Hepatic stellate cell (primary cell): ENCODE data around the gene PRKCH.

ENCODE experiments used
- DNase-seq: peaks from one replicate; pipeline ENCODE4 v3.0.0; 2011; ENCODE audit warnings: low spot score

The PRKCH gene

DNA sequence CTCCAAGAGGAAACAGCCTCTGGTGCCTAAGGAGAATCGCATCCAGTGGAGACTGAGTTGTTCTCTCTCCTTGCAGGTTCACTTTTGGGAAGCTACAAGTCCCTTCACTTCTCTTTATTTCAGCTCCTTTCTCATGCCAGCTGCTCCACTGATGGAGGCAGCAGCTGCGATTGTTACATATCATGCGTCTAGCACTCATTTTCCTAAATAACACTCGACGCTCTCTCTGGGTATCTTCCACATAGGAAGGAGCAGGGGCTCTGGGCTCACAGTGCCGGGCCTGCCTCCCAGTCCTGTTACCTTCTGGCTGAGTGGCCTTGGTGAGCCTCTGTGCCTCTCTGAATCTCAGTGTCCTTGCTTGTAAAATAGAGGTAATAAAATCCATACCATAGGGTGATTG, 211.4 kb downstream of the PRKCH start:
- no peak for DNase-seq

DNA sequence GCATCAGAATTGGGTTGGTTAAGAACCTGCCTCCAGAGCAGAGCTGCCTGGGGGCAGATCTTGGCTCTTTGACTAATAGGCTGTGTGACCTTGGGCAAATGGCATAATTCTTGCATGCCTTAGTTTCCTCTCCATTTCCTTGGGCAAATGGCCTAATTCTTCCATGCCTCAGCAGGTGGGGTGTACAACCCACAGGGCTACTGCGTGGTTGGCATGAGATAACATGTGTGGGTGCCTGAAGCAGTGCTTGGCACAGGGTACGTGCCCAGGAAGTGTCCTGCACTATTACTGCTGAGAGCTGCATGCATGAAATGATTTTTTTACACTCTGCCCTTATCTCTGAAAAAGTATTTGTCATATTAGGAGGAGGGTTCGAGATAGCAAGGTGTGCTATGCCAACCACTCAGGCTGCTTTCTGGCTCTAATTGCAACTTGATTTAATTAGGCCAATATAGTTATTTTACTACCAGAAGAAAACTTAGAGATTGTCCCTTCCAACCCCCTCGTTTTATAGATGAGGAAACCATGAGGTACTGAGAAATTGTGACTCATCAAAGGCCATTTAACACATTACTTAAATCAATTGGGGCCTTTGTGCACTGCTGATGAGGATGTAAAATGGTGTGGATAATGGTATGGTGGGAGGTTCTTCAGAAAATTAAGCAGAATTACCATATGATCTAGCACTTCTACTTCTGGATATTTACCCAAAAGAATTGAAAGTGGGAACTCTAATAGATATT, 212.3 kb downstream of the PRKCH start:
- DNase-seq = no peak

DNA sequence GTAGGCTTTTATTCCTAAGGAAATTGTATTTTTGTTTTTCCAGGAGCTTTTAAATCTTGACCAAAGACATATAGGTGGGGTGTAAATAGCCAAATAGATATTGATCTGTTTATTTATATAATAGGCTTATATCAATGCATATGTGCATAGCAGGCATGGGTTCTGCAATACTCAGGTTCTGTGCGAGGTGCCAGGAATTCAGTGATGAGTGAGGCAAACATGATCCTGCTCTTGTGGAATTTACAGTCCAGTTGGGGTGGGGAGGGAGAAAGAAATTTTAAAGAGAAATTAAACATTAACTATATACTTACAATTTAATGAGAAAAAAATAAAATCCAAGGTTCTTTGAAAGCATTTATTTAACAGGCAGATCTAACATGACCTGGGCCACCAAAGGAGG, 213.7 kb downstream of the PRKCH start:
- DNase-seq = no peak

- DNase-seq = no peak
Measured at GRCh38 chr14:61535458-61535857, 214.1 kb downstream of the PRKCH start.

DNA sequence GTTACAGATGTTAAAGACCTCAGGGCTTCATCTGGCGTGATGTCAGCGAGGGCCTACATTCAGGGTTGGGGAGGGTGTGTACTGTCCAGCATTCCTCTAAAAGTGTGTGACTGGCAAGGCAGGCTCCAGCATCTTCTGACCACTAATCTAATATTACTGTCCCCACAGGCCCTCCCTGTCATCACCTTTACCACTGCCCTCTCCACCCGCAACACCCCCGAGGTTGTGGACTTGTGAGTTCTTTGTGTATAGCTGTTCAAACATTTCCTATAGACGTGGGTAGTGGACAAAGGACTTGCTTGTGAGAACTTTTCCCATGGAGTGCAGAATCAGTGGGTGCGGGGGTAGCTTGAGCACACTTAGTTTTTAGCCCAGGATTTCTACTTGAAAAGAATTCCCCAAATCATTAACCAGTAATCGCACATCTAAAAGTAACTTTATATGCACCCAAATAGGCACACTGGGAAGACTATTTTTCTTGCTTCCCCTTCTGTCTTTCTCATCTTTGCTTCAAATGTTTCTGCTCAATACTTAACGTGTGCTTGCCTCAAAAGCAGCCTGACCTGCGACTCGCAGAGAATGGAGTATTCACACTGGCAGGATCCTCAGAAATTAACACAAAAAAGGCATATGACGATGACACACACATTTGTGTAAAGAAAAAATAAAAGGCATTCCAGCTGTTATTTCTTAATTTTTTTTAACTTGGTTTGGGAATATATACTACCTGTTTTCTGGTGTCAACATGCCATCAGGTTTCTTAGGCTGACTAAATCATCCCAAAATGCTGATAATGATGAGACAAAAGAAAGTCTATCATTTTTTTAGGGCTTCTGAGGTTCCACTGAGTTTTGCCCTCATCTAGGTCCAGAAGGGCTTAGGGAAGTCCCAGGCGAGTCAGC, 215.5 kb downstream of the PRKCH start:
- no peak for DNase-seq

GRCh38 chr14:61537563-61538463, 216.4 kb downstream of the PRKCH start:
- DNase-seq = peak; percentile 40

GRCh38 chr14:61538464-61539022, 217.2 kb downstream of the PRKCH start:
- no peak for DNase-seq

- DNase-seq = no peak
Measured at GRCh38 chr14:61539631-61540030, 218.3 kb downstream of the PRKCH start.

- no peak for DNase-seq
Measured at GRCh38 chr14:61540931-61541330, 219.6 kb downstream of the PRKCH start.

DNA sequence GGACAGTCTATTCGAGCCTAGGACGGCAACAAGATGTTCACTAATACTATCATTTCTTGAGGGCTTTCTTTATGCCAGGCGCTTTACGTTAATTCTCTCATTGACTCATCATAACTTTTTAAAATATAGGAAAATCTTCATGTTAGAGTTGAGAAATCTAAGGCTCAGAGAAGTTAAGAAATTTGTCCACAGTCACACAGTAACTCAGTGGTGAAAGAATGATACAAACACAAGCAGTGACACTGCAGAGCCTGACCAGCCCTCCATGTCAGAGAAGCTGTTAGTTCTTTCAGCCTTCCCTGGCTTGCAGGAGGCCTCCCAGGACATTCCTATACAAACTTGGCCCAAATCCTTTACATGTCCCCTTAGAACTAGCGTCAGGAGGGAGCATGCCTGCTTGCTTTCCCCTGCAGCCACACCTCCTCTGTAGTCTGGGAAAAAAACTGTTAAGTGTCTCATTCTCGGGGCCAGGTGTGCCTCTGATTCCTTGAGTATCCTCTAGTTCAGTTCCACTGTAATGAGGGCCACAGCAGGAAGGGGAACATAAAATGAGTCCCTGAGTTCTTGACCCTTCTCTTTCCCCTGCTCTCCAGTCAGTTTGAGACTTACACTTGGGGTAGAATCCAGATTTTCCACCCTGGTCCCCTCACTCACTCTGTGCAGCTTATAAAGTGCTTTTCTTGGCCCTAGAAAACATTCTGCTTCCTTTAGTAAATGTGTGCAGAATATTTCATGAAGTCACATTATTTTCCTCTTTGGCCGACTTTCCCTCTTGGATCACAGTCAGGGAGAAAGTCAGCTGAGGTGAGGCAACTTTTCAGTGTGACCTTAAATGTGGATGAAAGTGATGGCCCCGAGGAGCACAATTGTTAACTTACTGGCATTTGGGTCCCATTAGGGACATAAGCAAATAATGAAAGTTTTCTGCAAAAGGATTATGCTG, 221.7 kb downstream of the PRKCH start:
- DNase-seq = no peak

DNA sequence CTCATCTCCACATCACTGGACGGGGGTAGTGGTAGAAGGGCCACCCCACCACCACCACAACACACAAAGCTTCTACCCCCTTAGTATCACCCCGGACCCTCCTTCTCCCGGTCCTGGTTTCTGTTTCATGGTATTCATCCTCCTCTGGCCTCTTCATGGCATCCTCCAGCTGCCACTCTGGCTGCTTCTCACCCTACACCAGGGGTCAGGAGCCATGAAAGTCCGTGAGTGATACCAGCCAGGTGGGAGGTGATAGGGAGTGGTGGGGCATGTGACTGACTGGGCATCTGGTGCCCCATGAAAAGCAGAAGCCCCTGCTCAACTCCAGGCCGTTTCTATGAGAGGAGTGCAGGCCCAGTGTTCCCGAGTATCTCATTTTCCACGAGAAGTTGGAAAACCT, 222.6 kb downstream of the PRKCH start:
- DNase-seq = no peak

DNA sequence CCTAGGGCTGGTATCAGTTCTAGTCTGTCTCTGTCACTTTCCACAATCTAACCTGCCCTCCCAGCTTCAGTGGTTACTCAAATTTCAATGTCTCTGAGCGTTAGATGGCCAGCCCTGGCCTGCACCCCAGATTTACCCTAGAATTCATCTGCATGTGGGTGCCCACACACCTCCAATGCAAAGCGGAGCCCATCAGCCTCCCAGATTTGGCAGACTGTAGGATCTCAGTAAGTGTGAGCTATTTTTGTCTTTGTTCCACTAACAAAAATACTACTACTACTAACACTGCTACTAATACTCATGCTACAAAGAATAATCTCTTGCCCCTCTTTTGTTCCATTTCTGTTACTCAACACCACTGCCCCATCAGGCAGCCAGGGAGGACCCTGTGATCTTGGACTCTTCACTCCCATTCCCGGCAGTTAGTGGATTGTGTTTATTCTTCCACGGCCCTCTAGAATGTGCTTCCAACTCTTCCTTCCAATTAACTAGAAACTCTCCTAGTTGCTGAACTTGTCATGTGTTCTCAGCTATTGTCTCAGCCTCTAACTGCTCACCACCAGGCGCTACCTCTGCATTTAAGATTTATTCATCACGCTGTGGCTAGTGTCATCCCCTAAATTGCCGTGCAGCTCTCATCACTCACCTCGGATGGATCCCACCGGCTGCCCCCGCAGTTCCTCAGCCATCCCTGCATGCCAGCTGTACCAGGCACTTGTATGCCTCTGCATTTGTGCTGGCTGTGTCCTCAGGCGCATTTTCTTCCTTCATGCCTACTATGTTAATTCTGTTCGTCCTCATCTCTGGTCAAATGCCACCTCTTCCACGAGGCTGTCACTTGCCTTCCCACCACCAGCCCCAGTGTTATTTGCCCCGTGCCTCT, 223.3 kb downstream of the PRKCH start:
- DNase-seq = no peak

GRCh38 chr14:61545726-61546455, 224.5 kb downstream of the PRKCH start:
- no peak for DNase-seq

DNA sequence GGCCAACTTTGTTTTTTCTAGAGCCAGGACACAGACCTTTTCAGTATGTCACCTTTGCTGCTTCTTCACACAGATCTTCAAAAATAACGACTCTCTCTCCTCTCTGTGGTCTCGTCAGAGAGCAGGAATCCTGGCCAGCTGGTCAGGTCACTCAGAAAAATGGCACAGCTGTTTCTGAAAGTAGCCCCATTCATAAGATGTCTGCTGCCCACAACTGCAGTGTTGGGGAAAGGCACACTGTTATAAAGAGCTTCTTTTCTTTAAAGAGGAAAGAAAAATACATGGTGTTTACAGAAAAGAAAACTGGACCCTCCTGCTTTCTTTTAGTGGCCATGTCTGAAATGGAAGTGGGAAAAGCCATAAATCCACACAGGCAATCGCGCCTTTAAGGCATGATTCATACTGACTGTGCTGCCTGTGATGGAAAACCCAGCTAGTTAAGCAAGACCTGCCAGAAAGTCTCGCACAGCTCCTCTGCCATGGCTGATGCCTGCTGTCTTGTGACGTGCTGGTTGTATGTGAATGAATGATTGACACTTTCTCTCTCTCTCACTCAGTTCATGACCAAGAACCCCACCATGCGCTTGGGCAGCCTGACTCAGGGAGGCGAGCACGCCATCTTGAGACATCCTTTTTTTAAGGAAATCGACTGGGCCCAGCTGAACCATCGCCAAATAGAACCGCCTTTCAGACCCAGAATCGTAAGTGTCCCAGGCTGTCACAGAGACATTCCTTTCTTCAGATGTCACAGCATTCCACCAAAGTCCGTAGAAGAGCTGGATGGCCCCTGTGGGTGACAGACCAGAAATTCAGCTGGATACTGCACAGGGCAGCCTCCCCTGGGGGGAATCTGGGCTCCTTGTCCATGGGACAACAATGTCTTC, 226.0 kb downstream of the PRKCH start:
- DNase-seq = no peak

DNA sequence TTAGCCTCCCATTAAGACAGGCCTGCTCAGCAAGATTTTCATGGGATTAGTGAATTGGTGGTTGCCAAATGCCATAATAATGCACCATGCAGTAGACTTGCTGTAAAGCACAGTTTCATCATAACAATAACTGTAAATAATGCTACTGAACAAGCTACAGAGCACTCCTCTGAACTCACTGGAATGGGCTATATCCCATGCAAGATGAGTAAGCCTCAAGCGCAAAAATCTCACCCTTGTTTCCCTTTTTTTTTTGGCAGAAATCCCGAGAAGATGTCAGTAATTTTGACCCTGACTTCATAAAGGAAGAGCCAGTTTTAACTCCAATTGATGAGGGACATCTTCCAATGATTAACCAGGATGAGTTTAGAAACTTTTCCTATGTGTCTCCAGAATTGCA, 228.0 kb downstream of the PRKCH start:
- no peak for DNase-seq

GRCh38 chr14:61551384-61551783, 230.0 kb downstream of the PRKCH start:
- no peak for DNase-seq

GRCh38 chr14:61552241-61552640, 230.9 kb downstream of the PRKCH start:
- no peak for DNase-seq
